Skeletal muscle tissue (tissue), 4 donors: ENCODE measurements around the gene PITX1. TPM values are rescaled to one million over a fixed set of nuclear protein-coding genes. Genes with fewer than 3 reads are reported as not detected.

ENCODE experiments used
- H3K27ac ChIP-seq: one replicate; pipeline ENCODE4 v1.7.0; 2013; ENCODE audit warnings: mild to moderate bottlenecking, low read depth, low read length, inconsistent platforms
- H3K27me3 ChIP-seq, 3 donors: one replicate each; pipeline ENCODE4 v1.7.0; 2013; ENCODE audit warnings: low read length in 3 of 3; ENCODE audit not compliant: control insufficient read depth in 3 of 3, insufficient read depth in 3 of 3
- H3K36me3 ChIP-seq, 3 donors: one replicate each; pipeline ENCODE4 v1.7.0; 2013; ENCODE audit warnings: low read length in 3 of 3; ENCODE audit not compliant: control insufficient read depth in 3 of 3, insufficient read depth in 3 of 3
- H3K4me1 ChIP-seq, 3 donors: one replicate each; pipeline ENCODE4 v1.7.0; 2013; ENCODE audit warnings: low read length in 3 of 3, mild to moderate bottlenecking in 3 of 3; ENCODE audit not compliant: control insufficient read depth in 3 of 3, insufficient read depth in 3 of 3
- H3K4me3 ChIP-seq, 3 donors: one replicate each; pipeline ENCODE4 v1.7.0; 2013; ENCODE audit warnings: low read length in 3 of 3
- H3K9ac ChIP-seq, 3 donors: one replicate each; pipeline ENCODE4 v1.7.0; 2013; ENCODE audit warnings: low read length in 3 of 3, mild to moderate bottlenecking in 3 of 3, moderate library complexity in 2 of 3, low read depth in 1 of 3
- H3K9me3 ChIP-seq, 3 donors: one replicate each; pipeline ENCODE4 v1.7.0; 2013; ENCODE audit warnings: low read length in 3 of 3; ENCODE audit not compliant: control insufficient read depth in 3 of 3
- total RNA-seq: library from RNA; depleted of rRNA; stranded (reverse); fragments of >200 nt; gene quantifications from one replicate; pipeline ENCODE4 v1.2.3, GENCODE V29; 2014
- donor health status: Osteomylitis.

The PITX1 gene
- total RNA-seq, 1 donor from 2014 or later: 2.6 TPM

DNA sequence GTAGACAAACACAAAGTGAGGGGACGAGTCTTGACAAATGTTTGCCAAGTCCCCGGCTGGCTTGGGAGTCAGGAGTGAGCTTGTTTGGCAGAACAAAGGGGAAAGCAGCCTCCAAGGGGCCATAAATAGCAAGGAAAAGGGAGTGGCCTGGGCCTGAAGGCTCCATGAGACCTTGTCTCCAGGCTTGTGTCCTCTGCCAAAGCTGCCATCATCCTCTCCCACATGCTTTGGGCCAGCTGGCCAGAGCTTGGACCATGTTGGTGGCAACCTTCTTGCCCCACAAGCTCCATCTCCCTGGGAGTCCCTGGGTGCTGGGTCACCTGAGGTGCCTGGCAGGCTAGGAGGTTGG, 13.3 kb upstream of the PITX1 start:
- H3K27ac ChIP-seq: no peak overlapping the region
- no peaks in the 10 kb centered on the region for H3K9me3 ChIP-seq
- peaks cover 21 to 27% (median 24%) of the 10 kb centered on the region in 3 donors for H3K27me3 ChIP-seq
- H3K9ac ChIP-seq: no peak overlapping the region
- H3K36me3 ChIP-seq: no peaks in the 10 kb centered on the region
- H3K4me3 ChIP-seq: no peak overlapping the region
- peaks cover 0 to 19% (median 7%) of the 10 kb centered on the region in 3 donors for H3K4me1 ChIP-seq

DNA sequence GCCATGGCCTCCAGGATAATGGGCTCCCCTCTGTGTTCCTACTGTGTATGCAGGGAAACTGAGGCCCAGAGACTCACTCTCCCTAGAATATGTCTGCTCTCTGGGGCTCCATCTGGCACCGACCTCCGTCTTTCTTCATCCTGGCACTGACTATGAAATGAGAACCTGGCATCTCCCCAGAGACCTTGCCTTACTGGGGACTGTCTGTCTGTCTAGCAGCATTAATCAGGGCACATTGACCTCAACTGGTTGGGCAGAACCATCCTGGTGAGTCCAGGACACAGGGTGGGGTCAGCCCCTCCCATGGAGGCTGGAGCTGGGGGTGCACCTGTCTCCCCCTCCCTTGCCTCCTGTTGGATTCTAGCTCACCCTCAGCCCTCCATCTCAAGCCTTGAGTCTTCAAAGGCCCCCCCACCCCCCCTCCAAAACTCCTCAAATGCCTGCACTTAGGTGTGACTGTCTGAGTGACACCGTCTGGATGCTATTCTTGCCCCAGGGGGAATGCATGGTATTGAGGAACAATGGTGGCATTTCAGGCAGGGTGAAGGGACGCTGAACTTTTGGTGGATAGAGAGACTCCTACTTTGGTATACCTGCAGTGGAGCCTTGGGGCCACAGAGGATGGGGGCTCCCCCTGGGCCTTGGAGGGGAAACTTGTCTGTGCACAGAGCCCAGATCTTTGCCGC, 12.8 kb upstream of the PITX1 start:
- Histone ChIP-seq H3K4me1 (peaks cover 0 to 19% (median 7%) of the 10 kb centered on the region in 3 donors), H3K27me3 (peaks cover 21 to 28% (median 21%) of the 10 kb centered on the region in 3 donors), H3K9me3 (no peaks in the 10 kb centered on the region), H3K4me3 (no peak overlapping the region), H3K27ac (no peak overlapping the region), H3K9ac (no peak overlapping the region), H3K36me3 (no peaks in the 10 kb centered on the region)

GRCh38 chr5:135045488-135045887, 11.5 kb upstream of the PITX1 start:
- Histone ChIP-seq H3K27me3 (peaks cover 14 to 33% (median 30%) of the 10 kb centered on the region in 3 donors), H3K27ac (no peak overlapping the region), H3K36me3 (no peaks in the 10 kb centered on the region), H3K4me1 (peaks cover 0 to 14% (median 7%) of the 10 kb centered on the region in 3 donors), H3K4me3 (no peak overlapping the region), H3K9ac (no peak overlapping the region), H3K9me3 (no peaks in the 10 kb centered on the region)

GRCh38 chr5:135042595-135042994, 8.6 kb upstream of the PITX1 start:
- no peaks in the 10 kb centered on the region for H3K36me3 ChIP-seq
- H3K9ac ChIP-seq: no peak overlapping the region
- H3K4me3 ChIP-seq: no peak overlapping the region
- H3K27me3 ChIP-seq: peaks cover 42 to 56% (median 52%) of the 10 kb centered on the region in 3 donors
- peaks cover 0 to 21% (median 11%) of the 10 kb centered on the region in 3 donors for H3K4me1 ChIP-seq
- no peaks in the 10 kb centered on the region for H3K9me3 ChIP-seq
- no peak overlapping the region for H3K27ac ChIP-seq

DNA sequence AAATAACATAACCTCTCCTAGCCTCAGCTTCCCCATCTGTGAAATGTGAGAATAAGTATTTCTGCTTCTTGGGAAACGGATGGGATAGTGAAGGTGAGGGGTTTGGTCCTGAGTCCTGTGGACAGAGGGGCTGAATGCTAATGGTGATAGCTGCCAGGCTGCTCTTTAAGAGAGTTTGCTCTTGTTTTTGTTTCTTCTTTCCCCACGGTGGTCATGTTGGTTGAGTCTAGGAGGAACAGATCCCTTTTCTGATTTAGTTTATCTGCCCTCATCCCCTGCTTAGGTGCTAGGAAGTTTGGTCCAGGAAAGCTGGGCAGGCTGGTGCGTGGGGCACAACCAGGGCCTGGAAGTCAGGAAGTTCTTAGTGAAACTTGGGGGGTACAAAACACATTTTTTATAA, 7.7 kb upstream of the PITX1 start:
- Histone ChIP-seq H3K4me1 (peaks cover 0 to 13% (median 6%) of the 10 kb centered on the region in 3 donors), H3K27ac (no peak overlapping the region), H3K4me3 (no peak overlapping the region), H3K36me3 (no peaks in the 10 kb centered on the region), H3K9ac (no peak overlapping the region), H3K27me3 (peaks cover 51 to 60% (median 60%) of the 10 kb centered on the region in 3 donors), H3K9me3 (no peaks in the 10 kb centered on the region)

DNA sequence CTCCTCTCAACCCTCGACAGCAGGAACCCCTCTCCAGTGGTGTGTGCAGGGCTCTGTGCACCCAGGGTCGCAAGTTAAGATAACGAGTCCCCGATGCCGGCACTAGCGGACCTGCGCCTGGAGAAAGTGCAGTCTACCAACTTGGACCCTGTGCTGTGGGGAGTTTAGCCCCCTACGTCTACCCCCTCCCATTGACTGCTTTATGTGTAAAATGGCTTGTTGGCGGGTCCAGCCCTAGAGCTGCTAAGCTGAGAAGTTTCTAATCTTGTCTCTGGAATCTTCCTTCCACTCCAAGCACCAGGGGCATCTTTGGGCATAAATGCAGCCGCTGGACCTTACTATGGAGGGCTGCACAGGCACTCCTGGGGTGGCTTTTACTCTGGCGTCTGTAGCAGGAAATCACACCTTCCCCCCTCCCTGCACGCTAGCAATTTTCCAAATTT, 7.1 kb upstream of the PITX1 start:
- H3K27ac ChIP-seq: no peak overlapping the region
- H3K9ac ChIP-seq: no peak overlapping the region
- peaks cover 0 to 9% (median 6%) of the 10 kb centered on the region in 3 donors for H3K4me1 ChIP-seq
- no peaks in the 10 kb centered on the region for H3K9me3 ChIP-seq
- no peaks in the 10 kb centered on the region for H3K36me3 ChIP-seq
- no peak overlapping the region for H3K4me3 ChIP-seq
- peaks cover 55 to 66% (median 66%) of the 10 kb centered on the region in 3 donors for H3K27me3 ChIP-seq

DNA sequence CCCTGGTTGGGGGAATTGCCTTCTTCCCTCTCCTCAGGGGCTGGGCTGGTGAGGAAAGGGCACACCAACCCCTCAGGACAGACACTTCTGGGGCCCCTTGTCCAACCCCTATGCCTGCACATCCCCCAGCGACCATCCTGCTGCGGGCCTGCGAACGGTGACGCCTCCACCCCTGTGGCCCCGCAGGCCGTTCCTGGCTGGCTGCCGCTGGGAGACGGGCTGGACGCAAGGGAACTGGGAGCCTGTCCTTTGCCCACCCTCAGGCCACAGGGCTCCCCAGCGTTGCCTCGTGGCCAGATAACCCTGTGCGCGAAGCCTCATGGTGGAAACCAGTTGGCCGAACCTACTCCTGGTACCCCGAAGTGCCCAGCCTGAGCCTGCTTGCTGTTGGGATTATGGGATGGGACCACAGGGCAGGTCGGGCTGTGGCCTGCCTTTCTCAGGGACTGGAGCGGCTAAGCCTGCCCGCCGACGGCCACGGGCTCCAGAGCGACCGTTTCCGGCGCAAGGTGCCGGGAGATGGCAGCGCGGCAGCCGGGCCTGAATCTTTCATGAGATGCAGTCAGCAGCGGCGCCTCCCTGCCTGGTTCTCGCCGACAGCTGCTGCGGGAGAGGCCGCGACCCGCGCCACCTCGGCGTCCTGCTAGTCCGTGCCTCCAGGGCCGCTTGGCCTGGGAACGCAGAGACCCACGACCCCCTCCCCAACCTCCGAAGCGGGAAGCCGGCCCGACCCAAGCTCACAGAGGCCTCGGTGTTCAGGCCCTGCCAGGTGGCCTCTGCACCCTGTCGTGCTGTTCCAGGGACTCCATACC, 6.5 kb upstream of the PITX1 start:
- H3K27me3 ChIP-seq: peaks cover 52 to 70% (median 69%) of the 10 kb centered on the region in 3 donors
- H3K4me3 ChIP-seq: no peak overlapping the region
- H3K9ac ChIP-seq: no peak overlapping the region
- no peaks in the 10 kb centered on the region for H3K36me3 ChIP-seq
- no peak overlapping the region for H3K27ac ChIP-seq
- H3K4me1 ChIP-seq: peaks cover 0 to 10% (median 6%) of the 10 kb centered on the region in 3 donors
- H3K9me3 ChIP-seq: no peaks in the 10 kb centered on the region

GRCh38 chr5:135040034-135040332, 6.0 kb upstream of the PITX1 start:
- Histone ChIP-seq H3K9me3 (no peaks in the 10 kb centered on the region), H3K9ac (no peak overlapping the region), H3K27me3 (peaks cover 53 to 75% (median 64%) of the 10 kb centered on the region in 3 donors), H3K36me3 (no peaks in the 10 kb centered on the region), H3K27ac (no peak overlapping the region), H3K4me1 (peaks cover 4 to 16% (median 10%) of the 10 kb centered on the region in 3 donors), H3K4me3 (no peak overlapping the region)

GRCh38 chr5:135039271-135040033, 5.4 kb upstream of the PITX1 start:
- Histone ChIP-seq H3K36me3 (no peaks in the 10 kb centered on the region), H3K27ac (no peak overlapping the region), H3K4me3 (peak overlapping the region in 2 of 3 donors; percentile 20 to 64), H3K27me3 (peaks cover 56 to 75% (median 62%) of the 10 kb centered on the region in 3 donors), H3K4me1 (peaks cover 6 to 21% (median 14%) of the 10 kb centered on the region in 3 donors), H3K9ac (peak overlapping the region in 2 of 3 donors; percentile 23 to 64), H3K9me3 (no peaks in the 10 kb centered on the region)
